Glutamatergic neuron (in vitro differentiated cells): ENCODE data around the gene CNTNAP2. TPM values are rescaled to one million over a fixed set of nuclear protein-coding genes. Genes with fewer than 3 reads are reported as not detected.

Source experiments
- DNase-seq: peaks from one replicate; pipeline ENCODE4 v3.0.0; 2022
- H3K27ac Mint-ChIP-seq: one replicate; pipeline ENCODE4 v1.8.0; 2020; ENCODE audit warnings: mild to moderate bottlenecking, mixed read lengths, inconsistent platforms; ENCODE audit not compliant: unreplicated experiment
- H3K27me3 Mint-ChIP-seq: one replicate; pipeline ENCODE4 v1.8.0; 2020; ENCODE audit warnings: mild to moderate bottlenecking, moderate library complexity, mixed read lengths, inconsistent platforms; ENCODE audit not compliant: unreplicated experiment
- H3K36me3 Mint-ChIP-seq: one replicate; pipeline ENCODE4 v1.8.0; 2020; ENCODE audit warnings: mild to moderate bottlenecking, mixed read lengths, inconsistent platforms; ENCODE audit not compliant: unreplicated experiment
- H3K4me1 Mint-ChIP-seq: one replicate; pipeline ENCODE4 v1.8.0; 2020; ENCODE audit warnings: mild to moderate bottlenecking, low read depth, mixed read lengths, inconsistent platforms; ENCODE audit not compliant: unreplicated experiment
- H3K4me3 Mint-ChIP-seq: one replicate; pipeline ENCODE4 v1.8.0; 2020; ENCODE audit warnings: mild to moderate bottlenecking, mixed read lengths, inconsistent platforms; ENCODE audit not compliant: unreplicated experiment
- H3K9me3 Mint-ChIP-seq: one replicate; pipeline ENCODE4 v1.8.0; 2020; ENCODE audit warnings: mild to moderate bottlenecking, moderate library complexity, mixed read lengths, inconsistent platforms; ENCODE audit not compliant: unreplicated experiment
- total RNA-seq: library from RNA; stranded (reverse); fragmentation: NEBNext Ultra II Directional; extraction: Animal tissue kit (Norgen Biotek cat#: 25700); gene quantifications from one replicate; pipeline ENCODE4 v1.2.1, GENCODE V29; 2021; ENCODE audit not compliant: unreplicated experiment
- TF ChIP-seq, protein P1 (sequence below): fragments of 200-600 bp; sonication (generic); IDR thresholded peaks from one replicate; pipeline ENCODE4 v1.5.0; 2021; ENCODE audit not compliant: partially characterized antibody, unreplicated experiment

Gene CNTNAP2
- total RNA-seq, 1 donor from 2014 or later = 25.8 TPM

DNA sequence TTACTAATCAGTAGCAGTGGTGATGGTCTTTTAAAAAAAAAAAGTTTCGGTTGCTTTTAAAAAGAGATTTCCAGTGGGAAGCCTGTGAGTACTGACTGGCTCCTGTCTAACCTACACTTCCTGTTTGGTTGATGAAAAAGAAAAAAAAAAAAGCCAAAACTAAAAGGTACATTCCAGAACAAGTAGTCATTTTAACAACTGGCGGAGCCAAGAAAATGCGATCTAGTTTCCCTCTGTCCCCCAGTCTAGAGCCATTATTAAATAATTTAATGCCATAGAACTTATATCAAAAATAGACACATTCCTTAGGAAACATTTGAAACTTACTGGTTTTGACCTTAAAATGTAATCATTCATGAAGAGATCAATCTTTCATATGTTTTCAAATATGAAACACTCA, 2219.8 kb downstream of the CNTNAP2 start:
- H3K27ac Mint-ChIP-seq = no peak overlapping the region
- peaks cover 12% of the 10 kb centered on the region for H3K27me3 Mint-ChIP-seq
- TF ChIP-seq, protein P1, sequence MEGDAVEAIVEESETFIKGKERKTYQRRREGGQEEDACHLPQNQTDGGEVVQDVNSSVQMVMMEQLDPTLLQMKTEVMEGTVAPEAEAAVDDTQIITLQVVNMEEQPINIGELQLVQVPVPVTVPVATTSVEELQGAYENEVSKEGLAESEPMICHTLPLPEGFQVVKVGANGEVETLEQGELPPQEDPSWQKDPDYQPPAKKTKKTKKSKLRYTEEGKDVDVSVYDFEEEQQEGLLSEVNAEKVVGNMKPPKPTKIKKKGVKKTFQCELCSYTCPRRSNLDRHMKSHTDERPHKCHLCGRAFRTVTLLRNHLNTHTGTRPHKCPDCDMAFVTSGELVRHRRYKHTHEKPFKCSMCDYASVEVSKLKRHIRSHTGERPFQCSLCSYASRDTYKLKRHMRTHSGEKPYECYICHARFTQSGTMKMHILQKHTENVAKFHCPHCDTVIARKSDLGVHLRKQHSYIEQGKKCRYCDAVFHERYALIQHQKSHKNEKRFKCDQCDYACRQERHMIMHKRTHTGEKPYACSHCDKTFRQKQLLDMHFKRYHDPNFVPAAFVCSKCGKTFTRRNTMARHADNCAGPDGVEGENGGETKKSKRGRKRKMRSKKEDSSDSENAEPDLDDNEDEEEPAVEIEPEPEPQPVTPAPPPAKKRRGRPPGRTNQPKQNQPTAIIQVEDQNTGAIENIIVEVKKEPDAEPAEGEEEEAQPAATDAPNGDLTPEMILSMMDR = no peak
- H3K36me3 Mint-ChIP-seq = peaks cover 8% of the 10 kb centered on the region
- H3K4me3 Mint-ChIP-seq = no peak overlapping the region
- DNase-seq = no peak
- peaks cover 2% of the 10 kb centered on the region for H3K9me3 Mint-ChIP-seq
- peaks cover 27% of the 10 kb centered on the region for H3K4me1 Mint-ChIP-seq

DNA sequence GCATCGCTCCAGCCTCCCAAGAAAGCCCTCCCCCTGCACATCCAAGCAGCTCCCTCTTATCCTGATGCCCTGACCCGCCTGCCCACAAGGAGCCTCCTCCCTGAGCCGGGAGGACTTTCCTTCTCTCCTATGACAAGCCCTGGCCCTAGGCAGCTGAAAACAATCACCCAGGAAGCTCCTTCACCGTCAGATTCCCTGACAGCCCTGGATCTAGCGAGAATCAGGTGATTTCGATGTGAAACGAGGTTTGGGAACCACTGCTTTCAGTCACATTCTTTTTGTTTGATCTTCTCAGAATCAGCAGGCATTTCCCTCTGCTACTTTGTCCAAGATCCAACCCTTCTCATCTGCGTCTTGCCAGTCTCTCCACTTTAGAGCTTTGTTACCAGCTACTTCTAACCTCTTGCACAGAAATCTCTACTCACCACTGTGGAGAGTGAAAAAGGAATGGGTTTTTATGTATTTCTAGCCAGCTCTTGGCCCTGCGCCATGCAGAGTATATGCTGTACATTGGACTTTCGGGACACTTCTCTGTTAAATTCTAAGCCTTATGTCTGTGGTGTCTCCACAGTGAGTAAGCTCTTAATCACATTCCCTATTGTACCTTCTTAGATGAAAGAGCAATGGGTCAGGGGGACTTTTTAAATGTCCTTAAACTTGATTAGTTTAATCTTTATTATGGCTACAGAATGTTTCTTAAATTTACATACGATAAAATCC, 2220.8 kb downstream of the CNTNAP2 start:
- Mint-ChIP-seq H3K36me3 (peaks cover 4% of the 10 kb centered on the region), H3K4me3 (no peak overlapping the region), H3K9me3 (no peaks in the 10 kb centered on the region), H3K27me3 (peaks cover 10% of the 10 kb centered on the region), H3K4me1 (peaks cover 27% of the 10 kb centered on the region), H3K27ac (no peak overlapping the region)
- TF ChIP-seq, protein P1 = no peak
- no peak for DNase-seq

DNA sequence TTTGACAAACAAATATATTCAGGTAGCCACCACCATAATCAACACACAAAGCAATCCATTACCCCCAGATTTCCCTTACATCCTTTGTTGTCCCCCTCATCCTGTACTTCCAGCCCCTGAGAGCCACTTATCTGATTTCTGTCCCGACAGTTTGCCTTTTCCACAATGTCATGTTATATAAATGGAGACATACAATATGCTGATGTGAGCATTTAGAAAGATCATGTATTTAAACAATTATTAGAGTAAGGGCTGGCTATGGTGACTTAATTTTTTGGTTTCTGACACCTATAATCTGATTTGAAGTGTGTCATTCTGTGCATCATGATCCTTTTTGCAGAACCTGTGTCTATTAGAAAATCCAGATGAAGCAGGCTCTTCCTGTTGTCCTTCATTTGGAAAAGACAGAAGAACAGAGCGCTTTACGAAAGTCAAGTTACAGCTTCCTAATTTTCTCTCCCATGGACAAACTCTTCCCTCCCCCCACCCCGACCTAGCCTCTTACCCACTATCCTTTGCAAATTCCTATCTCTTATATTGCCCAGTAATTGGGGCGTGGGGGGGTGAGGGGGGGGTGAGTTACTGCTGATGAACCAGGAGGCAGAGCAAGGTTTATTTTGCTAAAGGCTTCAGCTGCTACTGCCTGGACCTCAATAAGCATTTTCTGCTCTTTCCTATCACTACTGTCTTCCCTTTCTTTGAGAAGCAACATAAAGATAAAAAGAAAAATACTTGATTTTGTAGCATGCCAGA, 2221.6 kb downstream of the CNTNAP2 start:
- H3K27ac Mint-ChIP-seq = no peak overlapping the region
- peaks cover 4% of the 10 kb centered on the region for H3K36me3 Mint-ChIP-seq
- H3K27me3 Mint-ChIP-seq = peaks cover 10% of the 10 kb centered on the region
- H3K4me3 Mint-ChIP-seq = peak overlapping the region; percentile 96
- DNase-seq = no peak
- TF ChIP-seq, protein P1 = no peak
- H3K9me3 Mint-ChIP-seq = no peaks in the 10 kb centered on the region
- H3K4me1 Mint-ChIP-seq = peaks cover 27% of the 10 kb centered on the region

DNA sequence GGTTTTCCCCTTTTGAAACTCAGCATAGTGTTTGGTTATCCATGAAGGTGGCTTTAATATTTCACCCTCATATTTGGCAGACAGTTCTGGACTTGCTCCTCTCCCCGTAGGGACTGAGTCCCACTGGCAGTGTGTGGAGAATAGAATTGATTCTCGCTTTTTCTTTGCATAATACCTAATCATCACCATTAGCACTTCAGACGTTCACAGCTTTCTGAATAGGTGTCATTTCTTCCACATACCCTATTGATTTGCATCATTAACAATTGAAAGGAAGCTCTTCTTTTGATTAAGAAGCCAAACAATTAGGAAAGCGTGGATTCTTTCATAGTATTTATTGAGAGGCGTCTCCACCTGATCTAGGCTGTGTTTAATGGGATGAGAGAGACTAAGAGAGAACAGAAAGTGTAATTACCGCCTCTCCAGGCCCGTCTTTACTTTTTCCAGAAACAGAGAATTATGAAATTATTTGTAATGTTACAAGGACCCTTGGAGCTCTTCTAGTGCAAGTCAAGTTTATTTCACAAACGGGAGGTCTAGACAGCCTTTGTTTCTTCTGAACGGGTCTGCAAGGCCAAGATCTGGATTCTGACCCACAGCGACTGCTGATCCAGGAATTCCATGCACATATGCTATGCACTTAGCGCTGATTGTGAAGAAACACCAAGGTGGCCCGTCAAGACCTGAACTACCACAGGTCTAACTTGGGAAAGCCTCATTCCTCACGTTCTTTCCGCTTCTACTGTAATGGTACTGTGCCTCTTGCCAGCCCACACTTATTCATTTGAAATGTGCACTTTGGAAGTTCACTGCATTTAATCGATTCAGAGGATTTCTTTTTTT, 2224.1 kb downstream of the CNTNAP2 start:
- TF ChIP-seq, protein P1 = no peak
- Mint-ChIP-seq H3K4me3 (peak overlapping the region; percentile 96), H3K9me3 (peaks cover 1% of the 10 kb centered on the region), H3K27ac (no peak overlapping the region), H3K4me1 (peaks cover 17% of the 10 kb centered on the region), H3K27me3 (peaks cover 10% of the 10 kb centered on the region), H3K36me3 (no peaks in the 10 kb centered on the region)
- DNase-seq = no peak
